ENCODE results near the gene FICD.

Gene FICD

DNA sequence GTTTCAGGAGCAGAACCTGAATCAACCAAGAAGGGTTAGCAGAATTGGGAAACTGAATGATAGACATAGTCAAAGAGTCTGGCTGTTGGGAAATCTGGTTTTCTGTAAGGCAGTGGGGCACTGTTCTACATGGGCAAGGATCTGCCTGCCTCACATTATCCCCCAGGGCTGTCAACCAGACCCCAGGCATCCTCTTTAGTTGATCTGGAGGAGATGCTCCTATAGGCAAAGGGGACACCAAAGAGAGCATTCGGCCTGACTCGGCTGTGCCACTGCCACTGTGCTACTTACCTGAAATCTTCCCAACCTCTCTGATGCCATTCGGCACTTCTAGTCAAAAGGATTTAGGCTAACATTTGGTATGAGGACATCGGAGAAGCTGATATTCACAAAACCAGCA, 51.4 kb downstream of the FICD start:
- DNase-seq (ENCODE audit: low read depth in 2 of 2) = no peak

DNA sequence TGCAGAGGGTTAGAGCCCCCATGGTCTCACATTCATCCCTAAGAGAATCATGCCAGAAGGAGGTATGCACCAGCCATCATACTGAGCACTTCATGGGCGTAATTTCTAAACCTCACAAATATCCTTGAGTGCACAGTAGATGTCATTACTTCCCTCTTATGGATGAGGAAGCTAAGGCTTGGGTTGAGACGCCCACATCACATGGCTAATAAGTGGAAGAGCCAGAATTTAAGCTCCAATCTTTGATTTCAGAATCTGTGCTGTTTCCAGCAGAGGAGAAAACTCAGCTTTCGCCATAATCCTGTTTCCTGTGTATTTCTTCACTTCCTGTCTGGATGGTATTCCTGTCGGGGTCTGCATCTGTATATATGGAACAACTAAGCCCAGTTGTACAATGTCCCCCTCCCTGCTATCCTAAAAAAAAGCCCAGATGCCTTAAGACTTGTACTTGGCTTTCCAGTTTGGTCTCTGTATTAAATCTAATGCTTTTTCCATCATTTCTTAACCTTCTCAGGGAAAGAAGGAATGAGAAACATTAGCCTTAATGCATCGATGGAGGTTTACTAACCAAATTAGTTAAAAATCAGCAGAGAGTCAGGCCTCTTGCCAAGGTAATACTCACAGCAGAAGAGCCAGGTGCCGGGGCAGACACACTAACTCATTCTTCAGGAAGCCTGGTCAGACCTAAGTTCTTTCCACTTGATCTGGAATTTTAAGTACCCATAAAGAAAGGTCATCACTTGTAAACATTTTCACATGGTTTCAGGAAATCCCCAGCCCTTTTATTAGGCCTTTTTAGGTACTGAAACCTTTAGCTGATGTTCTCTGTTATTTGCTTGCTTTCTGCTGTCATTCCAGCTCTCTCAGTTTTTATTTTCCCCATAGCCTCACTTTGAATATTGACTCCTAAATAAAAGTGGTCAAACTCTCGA, 52.6 kb downstream of the FICD start:
- no peak for DNase-seq (ENCODE audit: low read depth in 2 of 2)

DNA sequence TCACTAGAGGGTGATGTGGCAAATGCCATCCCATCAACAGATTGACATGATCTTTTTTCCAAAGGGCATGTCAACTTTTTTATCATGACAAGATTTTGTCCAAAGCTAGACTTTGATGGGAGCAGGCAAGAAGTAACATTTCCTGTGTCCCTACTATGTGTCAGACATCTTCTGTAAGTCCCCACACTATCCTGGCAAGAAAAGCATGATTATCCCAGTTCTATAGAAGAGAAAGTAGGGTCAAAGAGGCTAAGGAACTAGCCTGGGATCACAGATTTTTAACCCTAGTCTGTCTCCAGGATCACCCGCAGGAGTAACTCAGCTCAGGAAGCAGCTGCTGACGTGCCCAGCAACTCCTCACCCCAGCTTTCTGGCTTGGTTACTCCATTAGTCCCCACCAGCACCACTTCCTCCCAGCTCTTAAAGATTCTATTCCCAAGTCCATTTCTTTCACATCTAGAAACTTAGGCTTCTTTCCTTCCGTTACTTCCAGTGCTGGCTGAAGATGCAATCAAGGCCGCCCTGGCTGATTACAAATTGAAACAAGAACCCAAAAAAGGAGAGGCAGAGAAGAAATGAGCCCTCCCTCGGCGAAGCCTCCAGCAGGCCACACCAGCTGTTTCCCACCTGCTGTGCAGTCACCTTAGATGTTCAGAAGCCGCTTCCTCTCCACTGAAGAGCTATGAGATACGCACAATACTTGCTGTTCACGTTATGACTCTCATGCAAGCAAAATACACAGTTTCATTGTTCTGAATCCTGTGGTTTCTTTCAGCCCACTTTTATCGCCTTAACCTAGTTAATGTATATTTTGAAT, 53.5 kb downstream of the FICD start:
- peak; percentile 35 to 44 for DNase-seq (ENCODE audit: low read depth in 2 of 2)
